Measurements from ENCODE around the gene TMEM94. TPM values are rescaled to one million over a fixed set of nuclear protein-coding genes. Genes with fewer than 3 reads are reported as not detected.

TMEM94 gene
- total RNA-seq, 1 donor from 2014 or later: 112 TPM

GRCh38 chr17:75508931-75509361, 52.5 kb downstream of the TMEM94 start:
- Mint-ChIP-seq H3K4me3 (no peak overlapping the region), H3K27me3 (no peaks in the 10 kb centered on the region), H3K9me3 (no peaks in the 10 kb centered on the region), H3K4me1 (ENCODE audit: unreplicated experiment) (peaks cover 16% of the 10 kb centered on the region), H3K36me3 (no peaks in the 10 kb centered on the region), H3K27ac (no peak overlapping the region)
- TF ChIP-seq CTCF (conservative IDR thresholded peaks at IDR 0.05): no peak
- DNase-seq (ENCODE audit: extremely low spot score, unreplicated experiment): no peak

- H3K36me3 Mint-ChIP-seq: no peaks in the 10 kb centered on the region
- no peak overlapping the region for H3K4me3 Mint-ChIP-seq
- TF ChIP-seq CTCF (conservative IDR thresholded peaks at IDR 0.05): no peak
- H3K4me1 Mint-ChIP-seq (ENCODE audit: unreplicated experiment): peaks cover 17% of the 10 kb centered on the region
- no peaks in the 10 kb centered on the region for H3K9me3 Mint-ChIP-seq
- H3K27me3 Mint-ChIP-seq: no peaks in the 10 kb centered on the region
- no peak for DNase-seq (ENCODE audit: extremely low spot score, unreplicated experiment)
- no peak overlapping the region for H3K27ac Mint-ChIP-seq
These were observed 53.3 kb downstream of the TMEM94 start for GRCh38 chr17:75509528-75510258.

- Mint-ChIP-seq H3K4me1 (ENCODE audit: unreplicated experiment) (peaks cover 17% of the 10 kb centered on the region), H3K4me3 (no peak overlapping the region), H3K27me3 (no peaks in the 10 kb centered on the region), H3K27ac (no peak overlapping the region), H3K36me3 (no peaks in the 10 kb centered on the region), H3K9me3 (no peaks in the 10 kb centered on the region)
- TF ChIP-seq CTCF (conservative IDR thresholded peaks at IDR 0.05): no peak
- DNase-seq (ENCODE audit: extremely low spot score, unreplicated experiment): no peak
These were observed 54.8 kb downstream of the TMEM94 start for GRCh38 chr17:75511270-75511609.

- no peak for TF ChIP-seq CTCF (conservative IDR thresholded peaks at IDR 0.05)
These were observed 55.5 kb downstream of the TMEM94 start for GRCh38 chr17:75511610-75512575.

GRCh38 chr17:75512926-75513640, 56.6 kb downstream of the TMEM94 start:
- Mint-ChIP-seq H3K4me3 (peak overlapping the region; percentile 86), H3K27ac (no peak overlapping the region), H3K9me3 (no peaks in the 10 kb centered on the region), H3K27me3 (no peaks in the 10 kb centered on the region), H3K36me3 (no peaks in the 10 kb centered on the region), H3K4me1 (ENCODE audit: unreplicated experiment) (peaks cover 28% of the 10 kb centered on the region)
- TF ChIP-seq CTCF (conservative IDR thresholded peaks at IDR 0.05): no peak
- DNase-seq (ENCODE audit: extremely low spot score, unreplicated experiment): no peak

More at GRCh38 chr17:75511610-75512575, 55.5 kb downstream of the TMEM94 start:
- Mint-ChIP-seq H3K9me3 (no peaks in the 10 kb centered on the region), H3K27me3 (no peaks in the 10 kb centered on the region), H3K36me3 (no peaks in the 10 kb centered on the region), H3K27ac (peak overlapping the region; percentile 21), H3K4me1 (ENCODE audit: unreplicated experiment) (peaks cover 17% of the 10 kb centered on the region), H3K4me3 (peak overlapping the region; percentile 39)
- no peak for DNase-seq (ENCODE audit: extremely low spot score, unreplicated experiment)
